ENCODE results near the gene HMOX2.

Gene HMOX2

GRCh38 chr16:4511441-4512082, 35.4 kb downstream of the HMOX2 start:
- H3K36me3 ChIP-seq (ENCODE audit: control insufficient read depth in 2 of 2, insufficient read depth in 1 of 2, low read length in 2 of 2), result peaks cover 0 to 82% of the 10 kb centered on the region in 2 experiments; a peak in 2 of 3 replicates
- CTCF ChIA-PET, result interaction anchor here (0.6 to 1.6 kb wide), 9 partner anchors 10 to 212 kb away, joined by 3 to 9 read pairs (median 4); no protein-coding TSS in a partner anchor
- POLR2A ChIA-PET, result no interaction called here
- H3K9me3 ChIP-seq (ENCODE audit: control insufficient read depth, insufficient read depth, low read depth, low read length), result no peaks in the 10 kb centered on the region
- H3K4me1 ChIP-seq (ENCODE audit: control insufficient read depth, insufficient read depth, low read length), result no peaks in the 10 kb centered on the region
- no peak overlapping the region for H3K4me3 ChIP-seq (ENCODE audit: low read depth, low read length)
- H3K27ac ChIP-seq (ENCODE audit: extremely low read depth, low read depth, low read length), result no peak overlapping the region
- TF ChIP-seq ZNF155 (tag by site-specific recombination; IDR thresholded peaks at IDR 0.05) (no peak), TCF7L2 (IDR thresholded peaks at IDR 0.05; ENCODE audit: borderline replicate concordance, low read depth, low read length) (no peak), ZNF2 (tag by site-specific recombination; IDR thresholded peaks at IDR 0.05) (peak; percentile 70), ZSCAN18 (tag by site-specific recombination; IDR thresholded peaks at IDR 0.05) (no peak), SALL2 (tag by site-specific recombination; IDR thresholded peaks at IDR 0.05; ENCODE audit: borderline replicate concordance) (no peak), ZNF670 (tag by site-specific recombination; IDR thresholded peaks at IDR 0.05; ENCODE audit: low read depth) (no peak), ZNF426 (tag by site-specific recombination; IDR thresholded peaks at IDR 0.05) (no peak), ZEB2 (tag by site-specific recombination; IDR thresholded peaks at IDR 0.05) (no peak), ZNF488 (tag by site-specific recombination; IDR thresholded peaks at IDR 0.05) (no peak), ZNF518A (tag by site-specific recombination; conservative IDR thresholded peaks at IDR 0.05; ENCODE audit: low read depth) (no peak), GLIS1 (tag by site-specific recombination; IDR thresholded peaks at IDR 0.05) (no peak), ZNF280D (tag by site-specific recombination; IDR thresholded peaks at IDR 0.05) (no peak), ZFP69B (tag by site-specific recombination; IDR thresholded peaks at IDR 0.05) (no peak), ZNF114 (tag by site-specific recombination; IDR thresholded peaks at IDR 0.05) (no peak), ATF2 (tag by site-specific recombination; IDR thresholded peaks at IDR 0.05; ENCODE audit: low read depth) (no peak), HIC1 (tag by site-specific recombination; IDR thresholded peaks at IDR 0.05) (0 out of 2 replicates have a peak, but pooled peaks have one; percentile 36), ZNF221 (tag by site-specific recombination; IDR thresholded peaks at IDR 0.05; ENCODE audit: borderline replicate concordance) (no peak), INSM2 (tag by site-specific recombination; IDR thresholded peaks at IDR 0.05) (no peak), SP7 (tag by site-specific recombination; IDR thresholded peaks at IDR 0.05) (no peak)

Measured in HEK293 (cell line).